CMK (cell line): Measurements from ENCODE around the gene VN1R4.
"Not testable (repeated sequence)": the region's sequence is repeated elsewhere in the genome, so short reads cannot be mapped to it uniquely, and the experiment has no call there.

Experiments
- DNase-seq: peaks from one replicate; pipeline ENCODE4 v3.0.0-alpha.2; 2010; ENCODE audit warnings: low read depth

Gene VN1R4, protein sequence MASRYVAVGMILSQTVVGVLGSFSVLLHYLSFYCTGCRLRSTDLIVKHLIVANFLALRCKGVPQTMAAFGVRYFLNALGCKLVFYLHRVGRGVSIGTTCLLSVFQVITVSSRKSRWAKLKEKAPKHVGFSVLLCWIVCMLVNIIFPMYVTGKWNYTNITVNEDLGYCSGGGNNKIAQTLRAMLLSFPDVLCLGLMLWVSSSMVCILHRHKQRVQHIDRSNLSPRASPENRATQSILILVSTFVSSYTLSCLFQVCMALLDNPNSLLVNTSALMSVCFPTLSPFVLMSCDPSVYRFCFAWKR

DNA sequence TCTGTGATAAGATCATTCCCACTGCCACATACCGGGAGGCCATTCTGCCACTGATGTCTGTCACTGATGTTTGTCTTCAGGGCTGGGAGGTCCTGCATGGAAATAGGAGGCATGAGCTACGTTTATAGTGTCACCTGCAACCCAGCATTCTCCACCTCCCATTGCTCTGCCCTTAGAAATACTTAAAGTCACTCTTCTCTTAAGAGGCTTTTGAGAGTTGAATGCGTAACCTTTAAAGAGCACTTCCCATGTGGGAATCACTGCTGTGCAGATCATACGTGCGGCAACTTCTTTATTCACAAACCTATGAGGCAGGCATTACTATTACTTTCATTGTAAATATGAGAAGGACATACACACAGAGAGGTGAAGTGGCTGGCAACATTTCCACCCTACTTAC is at the start of gene VN1R4:
Gene VN1R4, minus strand, starts transcription at position 101 of the 400 bp plus-strand sequence. Its CDS starts 58 bp downstream, at position 43.
- not testable (repeated sequence) for DNase-seq

DNA sequence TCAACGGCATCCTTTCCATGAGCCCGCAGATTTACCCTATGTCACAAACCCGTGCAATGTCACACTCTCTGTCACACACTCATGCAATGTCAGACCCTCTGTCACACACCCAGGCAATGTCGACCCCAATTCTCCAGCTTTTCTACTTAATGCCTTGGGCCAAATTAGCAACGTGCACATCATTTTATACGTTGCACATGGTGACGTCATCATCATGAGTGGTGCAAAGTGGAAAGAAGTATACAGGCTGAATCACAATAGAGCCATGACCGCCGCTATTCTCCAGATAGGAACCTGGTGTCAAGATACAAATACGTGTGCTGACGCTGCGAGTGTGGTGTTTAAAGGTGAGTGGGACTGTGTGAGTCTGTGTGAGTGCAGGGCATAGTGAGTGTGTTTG is 44.4 kb upstream of the VN1R4 start:
- no peak for DNase-seq

DNA sequence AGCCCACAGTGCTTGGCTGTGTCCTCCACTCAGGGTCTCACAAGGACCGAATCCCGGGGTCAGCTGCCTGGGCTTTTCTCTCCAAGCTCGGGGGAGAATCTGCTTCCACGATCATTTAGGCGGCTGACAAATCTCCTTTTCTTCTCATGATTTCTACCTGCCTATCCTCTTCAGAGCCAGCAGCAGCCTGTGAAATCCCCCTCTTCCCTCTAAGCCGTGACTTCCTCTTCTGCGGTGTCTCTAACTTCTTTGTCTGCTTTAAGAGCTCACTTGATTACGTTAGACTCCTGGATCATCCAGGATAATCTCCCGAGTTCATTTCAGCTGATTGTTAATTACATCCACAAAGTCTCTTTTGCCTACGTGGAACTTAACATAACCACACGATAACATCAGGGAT is 43.5 kb upstream of the VN1R4 start:
- no peak for DNase-seq

DNA sequence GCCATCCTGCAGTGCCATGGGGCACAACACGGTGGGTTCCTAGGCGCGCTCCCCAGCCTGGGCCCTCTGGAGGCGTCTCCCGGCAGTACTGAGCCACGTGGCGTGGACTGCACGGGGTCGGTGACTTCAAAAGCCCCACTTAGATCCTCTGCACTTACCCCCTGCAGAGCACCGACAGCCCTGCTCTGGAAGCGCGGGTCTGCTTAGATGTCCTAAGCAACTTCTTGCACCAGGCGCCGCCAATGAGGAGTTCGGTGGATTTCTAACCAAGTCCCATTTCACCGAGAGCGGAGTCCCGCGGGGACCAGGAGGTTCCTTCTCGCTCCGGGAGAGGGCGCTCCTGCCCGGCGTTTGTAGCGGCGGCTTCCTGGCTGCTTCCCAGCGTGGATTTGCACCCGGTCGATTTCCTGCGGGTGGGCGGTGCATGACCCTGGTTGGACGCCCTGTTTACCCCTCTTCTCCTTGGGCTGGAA is 40.9 kb upstream of the VN1R4 start:
- DNase-seq: no peak

DNA sequence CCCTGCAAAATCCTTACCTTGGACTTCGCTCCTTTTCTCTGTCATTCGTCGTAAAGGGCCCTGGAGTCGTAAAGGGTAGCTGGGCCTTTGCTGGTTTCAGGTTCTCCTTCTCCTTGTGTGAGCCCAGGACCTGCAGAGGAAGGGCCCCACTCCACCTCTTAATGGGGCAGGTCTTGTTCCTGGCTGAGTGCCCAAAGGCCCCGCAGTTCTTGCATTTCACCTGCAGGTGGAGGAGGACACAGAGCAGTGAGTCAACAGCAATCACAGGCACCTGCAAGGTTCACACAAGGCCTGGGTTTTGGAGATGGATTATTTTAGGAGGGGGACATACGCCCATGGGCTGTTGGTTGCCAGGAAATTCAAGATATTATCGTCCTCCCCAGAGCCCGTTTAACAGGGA is 33.8 kb upstream of the VN1R4 start:
- not testable (repeated sequence) for DNase-seq

DNA sequence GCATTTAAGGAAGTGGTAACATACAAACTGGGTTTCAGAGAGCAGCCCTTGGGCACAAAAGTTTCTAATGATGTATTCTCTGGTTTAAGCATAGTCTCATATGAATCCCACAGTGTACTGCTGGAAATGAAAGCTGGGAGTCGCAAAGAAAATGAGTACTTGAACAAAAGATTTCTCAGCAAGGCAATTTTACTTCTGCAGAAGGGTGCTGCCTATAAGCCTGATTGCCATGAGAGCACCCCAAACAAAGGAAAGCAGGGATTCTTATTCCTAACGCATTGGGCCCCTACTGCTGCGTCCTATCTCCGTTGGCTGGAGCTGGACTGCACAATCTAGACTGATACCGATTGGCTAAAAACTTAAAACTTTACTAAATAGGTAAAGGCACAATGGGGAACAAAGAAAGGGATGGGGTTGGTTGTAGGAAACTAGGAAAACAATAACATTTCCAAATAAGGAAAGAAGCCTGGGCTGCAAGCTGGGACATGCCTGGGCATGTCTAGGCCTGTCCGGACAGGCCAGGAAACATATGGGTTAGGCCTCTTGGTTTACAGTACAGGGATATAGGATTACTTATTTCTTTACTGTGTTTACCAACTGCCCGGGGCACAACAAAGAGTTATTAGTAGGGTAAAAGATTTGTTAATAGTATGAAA is 27.4 kb upstream of the VN1R4 start:
- DNase-seq: no peak

DNA sequence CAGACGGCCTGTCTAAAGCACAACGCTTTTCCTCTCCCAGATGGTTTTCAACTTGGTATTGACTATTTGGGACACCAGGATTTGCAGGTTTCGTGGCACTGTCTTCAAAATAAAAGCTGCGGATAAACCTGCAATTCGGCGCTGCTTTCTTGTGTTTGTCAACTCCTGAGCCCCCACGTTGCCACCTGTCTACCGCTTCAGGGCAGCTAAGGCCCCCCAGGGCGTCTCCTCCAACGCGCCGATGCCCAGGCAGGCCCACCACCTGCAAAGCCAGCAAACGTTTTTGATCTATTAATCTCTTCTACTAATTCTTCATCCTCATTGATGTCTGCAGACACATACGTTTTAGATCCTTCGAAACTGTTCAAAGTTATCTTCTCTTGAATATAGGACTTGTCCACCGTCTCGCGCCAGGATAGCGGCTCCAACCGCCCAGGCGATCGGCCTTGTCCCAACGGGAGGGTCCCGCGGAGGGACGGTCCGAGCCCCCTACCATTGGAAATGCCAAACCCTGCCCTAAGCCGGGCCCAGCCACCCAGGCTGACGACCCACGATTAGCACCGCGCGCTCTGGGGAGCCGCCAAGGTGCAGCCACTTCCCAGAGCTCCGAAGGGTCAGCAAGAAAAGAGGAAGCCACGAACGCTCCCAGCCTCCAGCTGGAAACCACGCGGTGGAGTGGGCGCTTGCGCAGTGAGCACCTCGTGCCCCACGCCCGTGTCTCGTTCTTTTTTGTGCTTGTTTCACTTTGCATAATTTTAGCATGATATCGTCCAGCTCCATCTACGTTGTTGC is 23.4 kb upstream of the VN1R4 start:
- DNase-seq: no peak

DNA sequence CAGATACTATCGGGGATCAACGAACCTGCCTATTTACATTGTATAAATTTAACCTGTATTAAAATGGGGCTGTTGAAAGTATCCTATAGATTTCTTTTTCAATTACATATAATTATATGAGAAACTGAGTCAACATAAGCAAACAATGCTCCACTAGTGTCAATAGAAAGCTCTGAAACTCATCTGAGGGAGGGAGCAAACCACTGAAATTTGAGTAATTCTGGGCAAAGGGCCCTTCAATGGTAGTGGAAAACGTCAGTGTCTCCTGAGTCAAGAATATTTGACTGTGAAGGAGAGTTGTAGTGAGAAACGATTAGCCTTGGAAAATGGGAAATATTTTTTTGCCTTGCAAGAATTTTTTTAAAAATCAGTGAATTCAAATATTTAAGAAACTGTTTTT is 17.6 kb upstream of the VN1R4 start:
- DNase-seq: no peak

DNA sequence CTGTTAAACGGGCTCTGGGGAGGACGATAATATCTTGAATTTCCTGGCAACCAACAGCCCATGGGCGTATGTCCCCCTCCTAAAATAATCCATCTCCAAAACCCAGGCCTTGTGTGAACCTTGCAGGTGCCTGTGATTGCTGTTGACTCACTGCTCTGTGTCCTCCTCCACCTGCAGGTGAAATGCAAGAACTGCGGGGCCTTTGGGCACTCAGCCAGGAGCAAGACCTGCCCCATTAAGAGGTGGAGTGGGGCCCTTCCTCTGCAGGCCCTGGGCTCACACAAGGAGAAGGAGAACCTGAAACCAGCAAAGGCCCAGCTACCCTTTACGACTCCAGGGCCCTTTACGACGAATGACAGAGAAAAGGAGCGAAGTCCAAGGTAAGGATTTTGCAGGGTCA is 14.4 kb upstream of the VN1R4 start:
- not testable (repeated sequence) for DNase-seq

DNA sequence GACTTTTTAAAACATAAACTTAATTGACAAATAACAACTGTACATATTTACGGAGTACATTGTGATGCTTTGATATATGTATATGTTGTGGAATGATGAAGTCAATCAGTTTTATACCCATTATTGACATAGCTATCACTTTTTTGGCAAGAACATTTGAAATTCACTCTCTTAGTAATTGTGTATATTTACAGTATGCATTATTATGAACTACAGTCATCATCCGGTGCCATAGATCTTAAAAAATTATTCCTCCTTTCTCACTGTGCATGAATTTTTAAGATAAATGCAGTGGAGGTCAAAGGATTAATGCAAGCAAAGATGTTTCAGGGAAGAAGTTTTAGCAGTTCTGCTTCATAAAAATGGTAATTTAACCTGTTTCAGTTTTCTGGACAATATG is 8.0 kb upstream of the VN1R4 start:
- DNase-seq: no peak

DNA sequence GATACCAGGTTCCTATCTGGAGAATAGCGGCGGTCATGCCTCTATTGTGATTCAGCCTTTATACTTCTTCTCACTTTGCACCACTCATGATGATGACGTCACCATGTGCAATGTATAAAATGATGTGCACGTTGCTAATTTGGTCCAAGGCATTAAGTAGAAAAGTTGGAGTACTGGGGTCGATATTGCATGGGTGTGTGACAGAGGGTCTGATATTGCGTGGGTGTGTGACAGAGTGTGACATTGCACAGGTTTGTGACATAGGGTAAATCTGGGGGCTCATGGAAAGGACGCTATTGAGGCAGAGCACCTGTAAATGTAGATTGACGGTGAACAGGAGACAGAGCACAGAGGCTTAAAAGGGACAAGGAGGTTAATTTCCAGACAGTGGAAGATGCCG is 4.5 kb upstream of the VN1R4 start:
- DNase-seq: no peak

DNA sequence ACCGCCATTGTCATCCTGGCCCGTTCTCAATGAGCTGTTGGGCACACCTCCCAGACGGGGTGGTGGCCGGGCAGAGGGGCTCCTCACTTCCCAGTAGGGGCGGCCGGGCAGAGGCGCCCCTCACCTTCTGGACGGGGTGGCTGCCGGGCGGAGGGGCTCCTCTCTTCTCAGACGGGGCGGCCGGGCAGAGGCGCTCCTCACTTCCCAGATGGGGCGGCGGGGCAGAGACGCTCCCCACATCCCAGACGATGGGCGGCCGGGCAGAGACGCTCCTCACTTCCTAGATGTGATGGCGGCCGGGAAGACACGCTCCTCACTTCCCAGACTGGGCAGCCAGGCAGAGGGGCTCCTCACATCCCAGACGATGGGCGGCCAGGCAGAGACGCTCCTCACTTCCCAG is 2.3 kb upstream of the VN1R4 start:
- not testable (repeated sequence) for DNase-seq

DNA sequence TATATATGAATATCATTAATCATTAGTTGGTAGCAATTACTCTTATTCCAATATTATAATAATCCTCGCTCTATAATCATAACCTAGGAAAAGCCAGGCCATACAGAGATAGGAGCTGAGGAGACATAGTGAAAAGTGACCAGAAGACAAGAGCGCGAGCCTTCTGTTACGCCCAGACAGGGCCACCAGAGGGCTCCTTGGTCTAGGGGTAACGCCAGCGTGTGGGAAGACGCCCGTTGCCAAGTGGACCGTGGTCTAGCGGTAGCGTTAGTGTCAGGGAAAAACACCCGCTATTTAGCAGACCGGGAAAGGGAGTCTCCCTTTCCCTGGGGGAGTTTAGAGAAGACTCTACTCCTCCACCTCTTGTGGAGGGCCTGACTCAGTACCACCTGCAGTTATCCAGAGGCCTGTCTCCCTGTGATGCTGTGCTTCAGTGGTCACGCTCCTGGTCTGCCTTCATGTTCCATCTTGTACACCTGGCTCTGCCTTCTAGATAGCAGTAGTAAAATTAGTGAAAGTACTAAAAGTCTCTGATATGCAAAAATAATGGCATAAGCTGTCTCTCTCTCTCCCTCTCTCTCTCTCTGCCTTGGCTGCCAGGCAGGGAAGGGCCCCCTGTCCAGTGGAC is 9.7 kb downstream of the VN1R4 start, which contains the start of gene VN1R2:
Gene VN1R2, plus strand, starts transcription at position 578 of the 628 bp plus-strand sequence. CDS start 84 bp downstream, outside the sequence.
- DNase-seq: not testable (repeated sequence)

DNA sequence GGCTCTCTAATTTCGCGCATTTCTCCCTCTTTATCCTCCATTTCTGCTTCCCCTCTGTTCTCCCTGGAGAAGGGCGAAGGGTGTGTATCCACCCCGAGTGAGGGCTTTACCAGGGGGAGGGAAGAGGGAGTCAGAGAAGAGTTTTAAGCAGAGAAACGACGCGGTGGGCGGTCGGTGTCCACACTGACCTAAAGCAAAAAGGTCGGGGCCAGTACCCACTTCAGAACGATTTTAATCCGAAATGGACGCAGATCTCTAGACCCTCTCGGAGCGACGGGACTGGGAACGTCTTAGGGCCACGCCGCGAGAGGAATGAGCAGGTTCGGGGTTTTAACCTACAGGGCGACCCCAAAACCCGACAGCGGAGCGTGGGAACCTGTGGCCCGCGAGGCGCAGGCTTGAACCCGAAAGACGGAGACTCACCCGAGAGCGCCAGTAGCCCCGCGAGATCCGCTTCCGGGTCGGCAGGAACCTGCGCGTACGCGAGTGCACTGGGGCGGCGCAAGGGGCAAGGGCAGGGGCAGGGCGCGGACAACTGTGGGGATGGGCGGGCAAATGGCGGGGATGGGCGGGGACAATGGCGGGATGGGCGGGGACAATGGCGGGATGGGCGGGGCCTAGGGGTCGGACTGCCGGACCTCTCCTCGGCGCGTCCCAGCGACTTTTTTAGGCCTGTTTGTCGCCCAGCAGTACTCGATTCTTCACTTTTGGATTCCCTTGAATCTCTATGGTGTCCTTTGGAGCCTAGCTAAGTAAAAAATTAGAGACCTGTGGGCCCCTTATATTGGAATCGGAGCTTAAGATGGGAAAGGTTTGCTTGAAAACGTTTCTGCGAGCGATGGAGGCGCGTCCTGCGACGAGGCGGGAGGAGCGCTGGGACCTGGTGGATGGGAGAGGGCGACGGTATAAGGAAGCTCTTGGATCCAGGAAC is 12.8 kb downstream of the VN1R4 start, which contains the start of gene ZNF677:
Gene ZNF677, minus strand, starts transcription at position 463 of the 931 bp plus-strand sequence. CDS start 3,323 bp downstream, outside the sequence.
- no peak for DNase-seq

DNA sequence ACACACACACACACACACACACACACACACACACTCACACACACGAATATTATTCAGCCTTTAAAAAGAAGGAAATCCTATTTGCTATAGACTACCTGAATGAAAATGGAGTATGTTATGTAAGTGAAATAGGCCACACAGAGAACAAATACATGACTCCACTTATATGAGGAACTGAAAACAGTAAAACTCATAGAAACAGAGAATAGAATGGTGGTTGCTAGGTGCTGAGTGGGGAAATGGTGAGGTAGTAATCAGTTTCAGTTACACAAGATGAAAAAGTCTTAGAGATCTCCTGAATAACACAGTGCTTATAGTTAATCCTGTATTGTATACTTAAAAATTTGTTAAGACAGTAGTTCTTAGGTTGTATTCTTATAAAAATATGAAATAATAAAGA is 21.0 kb downstream of the VN1R4 start:
- no peak for DNase-seq

DNA sequence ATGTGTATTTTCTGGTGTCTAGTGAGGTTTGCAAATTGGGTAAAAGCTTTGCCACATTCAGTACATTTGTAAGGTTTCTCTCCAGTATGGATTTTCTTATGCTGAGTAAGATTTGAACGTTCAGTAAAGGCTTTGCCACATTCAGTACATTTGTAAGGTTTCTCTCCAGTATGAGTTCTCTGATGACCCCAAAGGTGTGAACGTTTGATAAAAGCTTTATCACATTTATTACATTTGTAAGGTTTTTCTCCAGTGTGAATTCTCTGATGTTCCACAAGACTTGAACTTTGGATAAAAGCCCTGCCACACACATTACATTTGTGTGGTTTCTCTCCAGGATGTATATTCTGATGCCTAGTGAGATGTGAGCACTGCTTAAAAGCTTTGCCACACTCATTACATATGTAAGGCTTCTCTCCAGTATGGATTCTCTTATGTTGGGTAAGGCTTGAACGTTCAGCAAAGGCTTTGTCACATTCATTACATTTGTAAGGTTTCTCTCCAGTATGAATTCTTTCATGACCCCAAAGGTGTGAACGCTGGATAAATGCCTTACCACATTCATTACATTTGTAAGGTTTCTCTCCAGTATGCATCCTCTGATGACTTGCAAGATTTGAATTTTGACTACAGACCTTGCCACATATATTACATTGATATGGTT is 30.3 kb downstream of the VN1R4 start:
- DNase-seq: no peak

DNA sequence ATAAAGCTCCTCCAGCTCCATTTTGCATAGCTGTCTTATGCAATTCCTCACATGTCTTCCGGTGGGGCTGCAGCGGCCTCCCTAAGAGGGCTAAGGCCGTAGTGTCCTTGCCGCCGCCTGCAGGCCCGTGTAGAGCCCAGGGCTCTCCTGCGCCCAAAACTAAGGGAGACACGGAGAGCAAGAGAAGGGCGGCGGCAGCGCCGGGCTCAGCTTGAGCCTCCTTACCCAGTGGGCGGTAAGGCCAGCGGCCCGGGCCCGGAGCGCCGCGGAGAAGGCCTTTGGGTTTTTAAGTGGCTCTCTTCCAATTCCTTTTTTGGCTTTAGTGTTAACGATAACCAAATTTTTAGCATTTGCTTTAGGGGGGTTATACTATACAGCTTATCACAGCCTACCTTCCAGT is 42.9 kb downstream of the VN1R4 start:
- no peak for DNase-seq

DNA sequence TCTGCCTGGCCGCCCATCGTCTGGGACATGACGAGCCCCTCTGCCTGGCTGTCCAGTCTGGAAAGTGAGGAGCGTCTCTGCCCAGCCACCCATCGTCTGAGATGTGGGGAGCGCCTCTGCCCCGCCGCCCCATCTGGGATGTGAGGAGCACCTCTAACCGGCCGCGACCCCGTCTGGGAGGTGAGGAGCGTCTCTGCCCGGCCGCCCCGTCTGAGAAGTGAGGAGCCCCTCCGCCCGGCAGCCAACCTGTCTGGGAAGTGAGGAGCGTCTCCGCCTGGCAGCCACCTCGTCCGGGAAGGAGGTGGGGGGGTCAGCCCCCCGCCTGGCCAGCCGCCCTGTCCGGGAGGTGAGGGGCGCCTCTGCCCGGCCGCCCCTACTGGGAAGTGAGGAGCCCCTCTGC is 44.8 kb downstream of the VN1R4 start:
- not testable (repeated sequence) for DNase-seq
